HAP-1 (cell line): ENCODE measurements around the gene KCNIP1.

ENCODE experiments used
- DNase-seq, 2 experiments: peaks; one replicate each; pipeline ENCODE4 v3.0.0-alpha.2; 2016 to 2020; ENCODE audit warnings: low spot score in 2 of 2
- H3K27me3 ChIP-seq: fragments of 250-450 bp; sonication (Bioruptor Pico); 2 replicates; pipeline ENCODE4 v1.5.1; 2020; ENCODE audit warnings: low read depth, mild to moderate bottlenecking, moderate library complexity
- H3K36me3 ChIP-seq: fragments of 250-450 bp; sonication (Bioruptor Pico); replicated peaks from 2 replicates; pipeline ENCODE4 v1.5.1; 2020; ENCODE audit warnings: mild to moderate bottlenecking
- H3K4me1 ChIP-seq: fragments of 250-450 bp; sonication (Bioruptor Pico); 2 replicates; pipeline ENCODE4 v1.5.1; 2020; ENCODE audit warnings: mild to moderate bottlenecking
- H3K4me3 ChIP-seq: fragments of 250-450 bp; sonication (Bioruptor Pico); 2 replicates; pipeline ENCODE4 v1.5.1; 2020; ENCODE audit warnings: mild to moderate bottlenecking, moderate library complexity
- H3K9me3 ChIP-seq: fragments of 250-450 bp; sonication (Bioruptor Pico); 2 replicates; pipeline ENCODE4 v1.5.1; 2020; ENCODE audit warnings: mild to moderate bottlenecking, moderate library complexity
- in situ Hi-C: fragments of 300-500 bp; cut with MboI; formaldehyde crosslinking; loops from 3 replicates; pipeline ENCODE4 v1.14.3; 2020; ENCODE audit warnings: low sequenced_read_pairs, inconsistent platforms, mixed read lengths

Gene KCNIP1

DNA sequence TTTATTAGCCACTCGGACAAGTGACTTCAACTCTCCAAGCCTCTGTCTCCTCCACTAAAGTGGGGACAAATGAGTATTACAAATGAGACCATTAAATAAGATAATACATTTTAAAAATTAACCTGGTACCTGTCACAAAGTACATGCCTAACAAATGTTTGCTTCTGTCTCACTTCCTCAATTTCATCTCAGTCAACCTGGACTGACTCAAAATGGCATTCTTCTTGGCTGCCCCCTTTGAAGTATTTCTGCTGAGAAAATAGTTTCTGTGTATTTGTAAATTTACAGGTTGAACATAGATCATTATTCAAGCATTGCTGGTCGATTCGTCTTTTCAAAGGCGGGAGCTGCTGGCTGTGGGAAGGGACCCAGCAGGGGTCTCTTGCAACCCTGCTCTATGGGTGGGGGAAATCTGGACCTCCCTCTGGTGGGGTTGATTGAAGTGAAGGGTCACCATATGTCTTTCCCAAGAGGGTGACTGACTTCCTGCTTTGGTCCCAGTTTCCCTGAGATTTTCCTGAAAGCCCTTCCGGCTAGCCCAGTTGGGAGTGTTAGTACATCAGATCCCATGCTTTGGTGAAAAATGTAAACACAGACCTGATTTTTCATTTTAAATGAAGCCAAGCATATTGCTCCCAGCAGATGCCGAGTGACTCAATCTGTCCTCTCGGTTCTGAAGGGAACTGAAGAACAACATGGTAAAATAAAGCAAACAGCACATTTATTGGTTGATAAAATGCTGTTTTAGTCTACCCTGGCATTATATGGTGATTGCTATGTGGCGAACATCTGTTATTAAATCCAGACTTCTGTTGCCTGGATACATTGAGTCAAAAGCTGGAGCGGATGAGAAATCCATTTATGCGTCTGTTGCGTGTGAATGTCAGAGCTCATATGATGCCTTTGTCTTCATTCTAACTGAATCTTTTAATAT, 73.0 kb downstream of the KCNIP1 start:
- Histone ChIP-seq H3K4me1 (no peaks in the 10 kb centered on the region), H3K9me3 (no peaks in the 10 kb centered on the region), H3K36me3 (no peaks in the 10 kb centered on the region), H3K4me3 (no peak overlapping the region), H3K27me3 (peaks cover 8% of the 10 kb centered on the region; the same call in 1 of the 2 replicates)
- no peak for DNase-seq
- in situ Hi-C loops = no loop called here

DNA sequence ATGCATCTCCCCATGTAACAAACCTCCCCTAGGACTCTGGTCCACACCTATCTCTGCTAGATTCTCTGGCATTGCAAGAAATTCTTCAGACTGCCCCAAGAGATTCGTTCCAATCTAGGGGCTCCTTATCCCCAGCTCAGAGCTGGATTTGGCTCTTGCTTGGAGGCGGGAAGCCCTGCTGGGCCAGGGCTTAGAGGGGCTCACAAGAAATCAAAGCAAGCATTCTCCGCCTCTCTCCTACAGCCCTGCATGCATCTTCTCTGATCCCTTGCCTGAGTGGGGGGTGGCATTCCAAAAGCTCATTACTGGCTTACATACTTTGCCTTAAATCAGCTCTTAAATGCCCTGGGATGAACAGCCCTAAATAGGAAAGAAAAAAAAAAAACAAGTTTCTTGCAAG, 75.8 kb downstream of the KCNIP1 start:
- DNase-seq = no peak
- H3K36me3 ChIP-seq = no peaks in the 10 kb centered on the region
- H3K4me3 ChIP-seq = no peak overlapping the region
- H3K4me1 ChIP-seq = no peaks in the 10 kb centered on the region; the same call in 1 of the 2 replicates
- H3K27me3 ChIP-seq = no peaks in the 10 kb centered on the region
- in situ Hi-C loops = no loop called here
- no peaks in the 10 kb centered on the region for H3K9me3 ChIP-seq

GRCh38 chr5:170581211-170581610, 77.4 kb downstream of the KCNIP1 start:
- Histone ChIP-seq H3K4me3 (no peak overlapping the region), H3K9me3 (no peaks in the 10 kb centered on the region), H3K27me3 (no peaks in the 10 kb centered on the region), H3K36me3 (no peaks in the 10 kb centered on the region), H3K4me1 (no peaks in the 10 kb centered on the region; the same call in 1 of the 2 replicates)
- DNase-seq = no peak
- in situ Hi-C loops = no loop called here

DNA sequence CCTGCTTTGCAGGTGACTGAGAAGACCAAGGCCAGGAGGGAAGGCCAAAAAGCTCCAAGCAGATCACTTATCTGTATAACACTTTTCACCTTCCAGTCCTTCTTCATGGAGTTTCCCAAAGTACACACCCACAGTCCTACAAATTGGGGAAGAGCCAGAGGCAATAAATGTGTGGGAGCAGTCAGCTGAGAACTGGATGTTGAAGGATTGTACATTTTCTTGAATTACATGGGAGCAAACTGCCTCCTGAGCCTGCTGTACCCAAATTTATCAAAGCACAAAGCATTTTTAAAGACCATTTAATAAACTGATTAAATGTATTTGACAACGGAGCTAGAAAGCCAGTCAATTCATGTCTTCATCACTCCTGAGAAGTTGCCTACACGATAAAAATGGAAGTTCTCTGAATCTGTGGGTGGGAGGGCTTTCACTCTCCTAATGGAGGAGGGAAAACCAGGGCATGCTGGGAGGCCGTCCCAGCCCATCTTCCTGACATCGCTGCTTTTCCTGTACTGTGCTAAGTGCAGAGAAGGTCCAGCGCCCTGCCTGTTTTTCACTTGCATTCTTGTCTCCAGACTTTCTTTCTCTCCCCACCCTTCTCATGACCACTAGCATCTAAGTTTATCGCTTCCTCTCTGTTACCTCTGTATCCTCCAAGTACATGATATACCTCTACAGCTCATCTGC, 79.0 kb downstream of the KCNIP1 start:
- no peaks in the 10 kb centered on the region for H3K9me3 ChIP-seq
- H3K4me3 ChIP-seq = no peak overlapping the region
- no peaks in the 10 kb centered on the region; the same call in 1 of the 2 replicates for H3K4me1 ChIP-seq
- no peaks in the 10 kb centered on the region for H3K27me3 ChIP-seq
- H3K36me3 ChIP-seq = no peaks in the 10 kb centered on the region
- in situ Hi-C loops = no loop called here
- DNase-seq = no peak

DNA sequence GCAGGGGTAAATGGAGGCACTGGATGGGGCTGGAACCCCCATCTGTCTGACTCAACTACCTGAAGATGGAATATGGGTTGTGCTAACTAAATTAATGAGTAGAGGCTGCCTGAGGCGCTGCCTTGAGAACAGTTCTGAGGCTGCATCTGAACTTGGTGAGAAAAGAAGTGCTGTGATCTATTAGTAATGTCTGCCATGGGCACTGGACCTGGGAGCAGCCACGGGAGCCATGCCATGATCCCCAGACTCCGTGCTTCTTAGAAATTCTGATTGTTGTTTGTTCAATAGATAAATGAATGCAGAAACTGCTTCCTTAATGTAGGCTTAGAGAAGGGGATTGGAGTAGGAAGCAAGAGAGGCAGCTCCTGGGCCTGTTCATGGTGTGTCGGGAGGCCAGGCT, 80.2 kb downstream of the KCNIP1 start:
- no peaks in the 10 kb centered on the region for H3K27me3 ChIP-seq
- in situ Hi-C loops = no loop called here

GRCh38 chr5:170584450-170585058, 80.7 kb downstream of the KCNIP1 start:
- Histone ChIP-seq H3K36me3 (no peaks in the 10 kb centered on the region), H3K9me3 (no peaks in the 10 kb centered on the region), H3K27me3 (no peaks in the 10 kb centered on the region), H3K4me1 (no peaks in the 10 kb centered on the region; the same call in 1 of the 2 replicates), H3K4me3 (no peak overlapping the region)
- in situ Hi-C loops = no loop called here
- no peak for DNase-seq

More for the DNA sequence above, 80.2 kb downstream of the KCNIP1 start:
- DNase-seq = no peak
- H3K36me3 ChIP-seq = no peaks in the 10 kb centered on the region
- no peaks in the 10 kb centered on the region for H3K9me3 ChIP-seq
- H3K4me3 ChIP-seq = no peak overlapping the region
- H3K4me1 ChIP-seq = no peaks in the 10 kb centered on the region; the same call in 1 of the 2 replicates

- no peaks in the 10 kb centered on the region for H3K36me3 ChIP-seq
- no peaks in the 10 kb centered on the region; the same call in 1 of the 2 replicates for H3K4me1 ChIP-seq
- in situ Hi-C loops = no loop called here
- no peak for DNase-seq
- H3K27me3 ChIP-seq = no peaks in the 10 kb centered on the region
- H3K4me3 ChIP-seq = no peak overlapping the region
- H3K9me3 ChIP-seq = no peaks in the 10 kb centered on the region
Observed at GRCh38 chr5:170585273-170585948, 81.6 kb downstream of the KCNIP1 start.

DNA sequence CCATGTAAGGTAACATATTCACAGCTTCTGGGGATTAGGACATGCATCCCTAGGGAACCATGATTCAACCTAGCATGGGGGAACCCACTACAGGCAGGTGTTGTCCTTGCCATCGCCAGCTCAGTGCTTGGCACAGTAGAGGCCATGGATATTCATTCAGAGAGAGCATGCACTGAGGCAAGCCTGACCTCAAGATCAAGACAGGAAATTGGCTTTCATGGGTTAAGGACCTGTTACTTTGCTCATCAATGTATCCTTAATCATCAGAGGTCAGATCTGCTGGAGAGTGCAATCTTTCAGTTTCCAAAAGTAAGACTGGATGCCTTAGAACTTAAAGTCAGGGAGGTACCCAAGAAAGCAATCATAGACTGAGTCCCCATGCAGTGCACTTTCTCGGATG, 84.0 kb downstream of the KCNIP1 start:
- Histone ChIP-seq H3K36me3 (no peaks in the 10 kb centered on the region), H3K9me3 (no peaks in the 10 kb centered on the region), H3K4me3 (no peak overlapping the region), H3K4me1 (no peaks in the 10 kb centered on the region; the same call in 1 of the 2 replicates), H3K27me3 (peaks cover under 1% of the 10 kb centered on the region; the same call in 1 of the 2 replicates)
- no peak for DNase-seq
- in situ Hi-C loops = no loop called here

DNA sequence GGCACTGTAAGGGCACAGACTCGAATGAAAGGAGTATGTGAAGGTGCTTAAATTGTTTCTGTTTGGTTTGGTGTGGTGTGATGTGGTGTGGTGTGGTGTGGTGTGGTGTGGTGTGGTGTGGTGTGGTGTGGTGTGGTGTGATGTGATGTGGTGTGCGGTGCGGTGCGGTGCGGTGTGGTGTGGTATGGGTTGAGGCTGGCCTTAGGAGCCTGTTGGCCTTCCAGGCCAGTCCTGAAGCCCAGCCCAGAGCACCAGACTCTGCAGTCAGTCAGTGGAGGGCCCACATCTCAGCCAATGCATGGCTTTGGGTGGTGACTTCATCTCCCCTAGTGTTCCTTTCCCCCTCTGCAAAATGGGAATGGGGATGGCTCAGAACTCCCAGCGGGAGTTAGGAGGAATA, 85.8 kb downstream of the KCNIP1 start:
- H3K4me3 ChIP-seq = no peak overlapping the region
- no peaks in the 10 kb centered on the region for H3K9me3 ChIP-seq
- in situ Hi-C loops = no loop called here
- no peaks in the 10 kb centered on the region for H3K36me3 ChIP-seq
- H3K4me1 ChIP-seq = no peaks in the 10 kb centered on the region
- DNase-seq = no peak
- peaks cover 2% of the 10 kb centered on the region; the same call in 1 of the 2 replicates for H3K27me3 ChIP-seq

DNA sequence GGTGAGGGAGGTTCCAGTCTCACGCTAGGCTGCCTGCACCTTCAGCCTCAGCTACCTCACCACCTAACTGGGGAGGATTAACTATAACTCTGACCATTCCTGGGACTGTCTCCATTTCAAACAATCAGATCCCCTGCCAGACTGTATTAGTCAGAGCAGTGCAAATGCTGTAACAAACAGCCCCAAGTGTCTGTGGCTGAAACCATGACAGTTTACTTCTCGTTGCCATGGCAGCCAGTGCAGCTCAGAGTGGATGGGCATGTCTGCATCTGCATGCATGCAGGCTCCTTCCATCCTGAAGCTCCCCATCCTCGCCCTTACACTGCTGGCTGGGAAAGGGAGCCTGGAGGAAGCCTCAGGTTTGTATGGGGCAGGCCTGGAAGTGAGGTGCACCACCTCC, 86.7 kb downstream of the KCNIP1 start:
- in situ Hi-C loops = no loop called here
- Histone ChIP-seq H3K9me3 (no peaks in the 10 kb centered on the region), H3K36me3 (no peaks in the 10 kb centered on the region), H3K27me3 (peaks cover 2% of the 10 kb centered on the region; the same call in 1 of the 2 replicates), H3K4me1 (no peaks in the 10 kb centered on the region), H3K4me3 (no peak overlapping the region)
- no peak for DNase-seq

GRCh38 chr5:170591054-170591453, 87.2 kb downstream of the KCNIP1 start:
- Histone ChIP-seq H3K4me3 (no peak overlapping the region), H3K36me3 (no peaks in the 10 kb centered on the region), H3K4me1 (no peaks in the 10 kb centered on the region), H3K9me3 (no peaks in the 10 kb centered on the region), H3K27me3 (peaks cover 2% of the 10 kb centered on the region; the same call in 1 of the 2 replicates)
- in situ Hi-C loops = no loop called here
- no peak for DNase-seq

GRCh38 chr5:170596482-170597044, 92.7 kb downstream of the KCNIP1 start:
- no peak for DNase-seq
- Histone ChIP-seq H3K9me3 (no peaks in the 10 kb centered on the region), H3K4me3 (no peak overlapping the region)

More at GRCh38 chr5:170596482-170597044, 92.7 kb downstream of the KCNIP1 start:
- Histone ChIP-seq H3K27me3 (peaks cover 2% of the 10 kb centered on the region; the same call in 1 of the 2 replicates), H3K36me3 (no peaks in the 10 kb centered on the region), H3K4me1 (peaks cover 2% of the 10 kb centered on the region)
- in situ Hi-C loops = no loop called here
